ENCODE results near the gene UBE2Q1.

UBE2Q1 gene

GRCh38 chr1:154499446-154499845, 59.0 kb downstream of the UBE2Q1 start:
- Histone ChIP-seq H3K36me3 (no peaks in the 10 kb centered on the region), H3K4me3 (ENCODE audit: low read depth, low read length) (no peak overlapping the region), H3K9me3 (ENCODE audit: severe bottlenecking) (peaks cover 28% of the 10 kb centered on the region), H3K27ac (no peak overlapping the region), H3K27me3 (ENCODE audit: insufficient read depth, low read depth, severe bottlenecking) (peaks cover 100% of the 10 kb centered on the region)
- no peak for DNase-seq
- TF ChIP-seq CTCF (IDR thresholded peaks at IDR 0.05; ENCODE audit: low read depth, low read length), result no peak
